Right lung (tissue), 10 donors: ENCODE data around the gene UGT3A2. TPM values are rescaled to one million over a fixed set of nuclear protein-coding genes. Genes with fewer than 3 reads are reported as not detected.

Source experiments
- DNase-seq, 2 donors: peaks; one replicate each; pipeline ENCODE4 v3.0.0-alpha.2; 2013
- long read RNA-seq, 8 donors: transcript quantifications; one replicate each; lab custom pipeline, GENCODE V29; 2026
- polyA plus RNA-seq, 5 donors: library from polyadenylated mRNA; unstranded; fragments of 120-200 nt; gene quantifications; one replicate each; pipeline versions ENCODE4 v1.2.1 to v1.2.3, GENCODE V29; 2013; ENCODE audit warnings: inconsistent platforms in 1 of 5, low replicate concordance in 1 of 5; ENCODE audit not compliant: insufficient read length in 5 of 5, insufficient read depth in 1 of 5

Gene UGT3A2, protein sequence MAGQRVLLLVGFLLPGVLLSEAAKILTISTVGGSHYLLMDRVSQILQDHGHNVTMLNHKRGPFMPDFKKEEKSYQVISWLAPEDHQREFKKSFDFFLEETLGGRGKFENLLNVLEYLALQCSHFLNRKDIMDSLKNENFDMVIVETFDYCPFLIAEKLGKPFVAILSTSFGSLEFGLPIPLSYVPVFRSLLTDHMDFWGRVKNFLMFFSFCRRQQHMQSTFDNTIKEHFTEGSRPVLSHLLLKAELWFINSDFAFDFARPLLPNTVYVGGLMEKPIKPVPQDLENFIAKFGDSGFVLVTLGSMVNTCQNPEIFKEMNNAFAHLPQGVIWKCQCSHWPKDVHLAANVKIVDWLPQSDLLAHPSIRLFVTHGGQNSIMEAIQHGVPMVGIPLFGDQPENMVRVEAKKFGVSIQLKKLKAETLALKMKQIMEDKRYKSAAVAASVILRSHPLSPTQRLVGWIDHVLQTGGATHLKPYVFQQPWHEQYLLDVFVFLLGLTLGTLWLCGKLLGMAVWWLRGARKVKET
- polyA plus RNA-seq = under 1 TPM; 0.06 to 0.13 (median 0.09) TPM
- long read RNA-seq, donor 1 = 0 reads
- long read RNA-seq, donor 2 = 0 reads
- long read RNA-seq, donor 3 = 0 reads
- long read RNA-seq, donor 4 = 0 reads
- long read RNA-seq, donor 5 = 0 reads
- long read RNA-seq, donor 6 = 0 reads
- long read RNA-seq, donor 7 = 0 reads
- long read RNA-seq, donor 8 = 0 reads

DNA sequence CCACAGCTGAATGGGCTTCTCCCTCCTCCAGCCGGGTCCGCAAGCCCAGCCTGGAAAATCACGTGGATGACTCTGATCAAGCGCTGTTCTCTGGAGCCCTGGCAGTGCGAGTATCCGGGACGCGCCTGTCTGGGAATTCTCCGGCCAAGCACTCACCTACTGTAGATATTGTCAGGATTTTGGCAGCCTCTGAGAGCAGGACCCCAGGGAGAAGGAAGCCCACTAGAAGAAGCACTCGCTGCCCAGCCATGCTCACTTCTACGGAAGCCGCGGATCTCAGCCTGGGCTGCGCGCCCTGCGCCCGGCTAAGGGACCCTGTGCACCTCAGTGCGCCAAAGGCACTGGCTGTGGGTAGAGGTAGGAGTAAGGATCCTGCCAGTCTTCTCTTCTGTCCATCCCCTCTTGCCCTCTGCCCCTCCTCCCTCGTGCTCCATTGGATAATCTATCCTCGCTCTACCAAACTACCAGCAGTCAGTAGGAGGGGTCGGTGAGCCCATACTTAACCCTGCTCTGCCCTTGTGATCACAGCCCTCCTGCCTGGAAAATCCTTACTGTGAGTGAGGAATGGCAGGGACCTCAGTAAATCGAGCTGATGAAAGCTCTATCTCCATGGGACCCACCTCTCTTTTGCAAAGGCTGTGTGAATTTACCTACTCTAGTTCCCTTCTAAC is at the start of gene UGT3A2:
TSS of gene UGT3A2 (minus strand) at position 343 of the 671 bp plus-strand sequence. CDS start at position 250, 93 bp downstream.
- DNase-seq = no peak

DNA sequence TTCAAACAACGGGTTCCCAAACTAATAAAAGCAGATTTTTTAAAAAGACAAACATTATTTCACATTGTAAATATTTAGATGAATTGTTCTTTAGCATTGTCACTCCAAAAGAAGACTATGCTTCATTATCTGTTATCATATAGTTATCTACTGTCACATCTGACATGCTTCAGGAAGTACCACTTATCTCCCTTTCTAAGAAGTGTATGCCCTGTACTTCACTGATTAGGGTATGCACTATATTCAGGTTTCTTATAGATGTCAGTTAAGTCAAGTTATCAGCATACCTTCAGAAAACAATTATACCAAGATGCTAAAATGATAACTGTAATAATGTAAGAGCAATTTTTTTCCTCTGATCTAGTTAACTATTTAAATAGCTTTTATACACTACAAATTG is 44.6 kb upstream of the UGT3A2 start:
- DNase-seq = no peak

DNA sequence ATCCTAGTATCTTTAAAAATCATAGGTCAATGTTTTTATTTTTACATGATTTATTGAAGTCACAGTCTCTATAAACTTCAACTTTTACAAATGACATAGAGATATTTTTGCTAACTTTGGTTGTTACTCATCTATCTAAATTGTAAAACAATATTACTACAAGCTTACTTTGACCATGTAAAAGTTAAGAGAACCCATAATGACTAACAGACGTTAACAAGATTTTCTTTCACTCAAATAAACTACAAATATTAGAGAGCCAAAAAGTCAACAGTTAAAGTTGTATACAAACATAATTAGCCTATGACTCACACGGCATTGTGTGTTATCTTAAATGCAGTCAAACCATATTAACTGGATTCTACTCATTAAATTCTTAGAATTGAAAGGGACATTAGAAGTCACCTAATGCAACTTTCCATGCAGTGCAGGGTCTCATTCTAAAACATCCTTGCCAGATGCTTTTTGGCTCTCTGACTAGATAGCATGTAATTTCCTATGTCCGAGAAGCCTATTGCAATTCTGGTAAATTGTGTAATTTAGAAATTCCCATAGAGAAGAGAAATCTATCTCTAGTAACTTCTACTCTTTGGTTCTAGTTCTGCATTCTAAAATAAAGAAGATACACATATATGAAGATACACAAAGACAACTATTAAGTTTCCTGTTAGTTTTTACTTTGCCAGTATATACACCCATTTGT is 42.2 kb upstream of the UGT3A2 start:
- DNase-seq = peak; percentile 5 to 20

DNA sequence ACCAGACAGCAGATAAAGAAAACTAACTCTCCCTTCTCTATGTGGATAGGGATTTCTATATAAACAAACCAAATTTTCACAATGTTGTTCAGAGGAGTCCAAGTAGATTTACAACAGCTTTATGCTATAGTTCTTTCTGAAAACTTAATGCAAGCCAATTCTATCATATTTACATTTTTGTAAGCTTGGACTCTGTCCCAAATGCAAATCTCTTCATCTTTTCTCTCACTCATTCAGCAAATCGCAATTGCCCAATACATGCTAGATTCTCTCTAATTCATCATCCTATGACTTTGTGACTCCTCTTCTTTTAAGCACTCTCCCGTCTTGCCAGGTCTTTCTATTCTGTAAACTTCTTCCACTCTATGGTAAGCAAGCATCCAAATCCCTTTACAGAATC is 39.1 kb upstream of the UGT3A2 start:
- DNase-seq = peak; percentile 47 to 57

DNA sequence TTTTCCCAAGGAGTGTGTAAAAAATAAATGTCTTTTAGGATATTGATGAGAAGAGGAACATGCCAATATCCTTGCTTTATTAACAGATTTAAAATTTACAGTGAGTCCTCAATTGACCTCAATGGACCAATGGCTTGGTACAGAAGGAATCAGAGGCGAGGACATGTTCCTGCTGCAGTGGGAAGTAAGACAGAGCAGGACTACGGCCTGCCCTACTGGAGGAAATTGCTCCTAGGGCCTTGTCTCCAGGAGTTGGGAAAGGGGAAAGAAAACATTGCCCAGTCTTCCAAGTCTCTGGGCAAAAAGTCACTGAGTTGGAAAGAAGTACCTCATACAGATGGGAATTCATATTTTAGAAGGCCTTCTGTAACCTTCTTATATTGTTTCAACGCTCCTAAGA is 33.1 kb upstream of the UGT3A2 start:
- DNase-seq = no peak

DNA sequence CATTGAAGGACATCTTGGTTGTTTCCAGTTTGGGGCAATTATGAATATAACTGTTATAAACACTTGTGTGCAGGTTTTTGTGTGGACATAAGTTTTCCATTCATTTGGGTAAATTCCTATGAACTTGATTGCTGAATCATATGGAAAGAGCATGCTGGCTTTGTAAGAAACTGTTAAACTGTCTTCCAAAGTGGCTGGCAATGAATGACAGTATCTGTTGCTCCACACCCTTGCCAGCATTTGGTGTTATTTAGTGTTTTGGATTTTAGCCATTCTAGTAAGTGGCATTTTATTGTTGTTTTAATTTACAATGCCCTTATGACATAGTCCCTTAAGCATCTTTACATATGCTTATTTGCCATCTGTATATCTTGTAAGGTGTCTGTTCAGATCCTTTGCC is 29.8 kb upstream of the UGT3A2 start:
- DNase-seq = no peak

DNA sequence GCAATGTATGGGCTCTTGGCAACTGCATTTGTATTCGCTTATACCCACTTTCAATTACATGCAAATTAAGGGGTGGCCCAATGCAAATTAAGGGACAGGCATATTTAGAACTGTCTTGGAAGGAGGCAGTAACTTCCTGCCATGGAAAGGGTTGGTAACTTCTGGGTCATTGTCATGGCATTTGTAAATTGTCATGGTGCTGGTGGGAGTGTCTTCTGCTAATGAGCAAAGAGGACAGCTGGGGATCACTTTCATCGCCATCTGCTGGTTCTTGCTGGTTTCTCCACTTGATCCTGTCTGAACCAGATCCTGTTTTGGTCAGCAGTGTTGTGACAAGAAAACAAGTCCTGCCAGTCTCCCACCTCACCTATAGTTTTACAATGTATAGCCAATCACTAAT is 23.3 kb upstream of the UGT3A2 start:
- no peak for DNase-seq

DNA sequence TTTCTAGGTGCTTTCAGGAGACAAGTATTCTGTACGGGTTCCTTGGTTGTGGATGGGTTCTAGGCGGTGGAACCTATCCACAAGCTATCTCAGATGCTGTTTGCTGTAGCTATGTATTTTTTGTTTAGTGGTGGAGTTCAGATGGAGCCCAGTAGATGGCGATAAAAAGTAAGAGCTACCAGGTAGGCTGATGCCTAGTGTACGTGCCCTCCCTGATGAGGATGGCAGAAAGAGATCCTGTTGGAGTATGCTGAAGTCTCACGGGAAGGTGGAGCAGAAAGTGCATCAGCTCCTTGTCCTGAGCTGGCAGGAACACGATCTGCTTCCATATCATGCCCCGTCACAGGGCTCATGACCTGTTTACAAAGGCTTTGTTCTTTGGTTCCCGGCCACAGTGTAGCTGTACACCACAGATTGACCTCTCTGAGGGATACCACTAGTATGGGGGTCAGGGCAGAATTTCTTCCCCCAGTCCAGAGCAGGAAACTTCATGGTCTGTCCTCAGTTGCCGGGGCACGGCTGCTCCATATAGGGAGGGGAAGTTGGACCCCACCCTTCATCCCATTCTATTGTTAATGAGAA is 12.6 kb upstream of the UGT3A2 start:
- peak; percentile 28 to 50 for DNase-seq

DNA sequence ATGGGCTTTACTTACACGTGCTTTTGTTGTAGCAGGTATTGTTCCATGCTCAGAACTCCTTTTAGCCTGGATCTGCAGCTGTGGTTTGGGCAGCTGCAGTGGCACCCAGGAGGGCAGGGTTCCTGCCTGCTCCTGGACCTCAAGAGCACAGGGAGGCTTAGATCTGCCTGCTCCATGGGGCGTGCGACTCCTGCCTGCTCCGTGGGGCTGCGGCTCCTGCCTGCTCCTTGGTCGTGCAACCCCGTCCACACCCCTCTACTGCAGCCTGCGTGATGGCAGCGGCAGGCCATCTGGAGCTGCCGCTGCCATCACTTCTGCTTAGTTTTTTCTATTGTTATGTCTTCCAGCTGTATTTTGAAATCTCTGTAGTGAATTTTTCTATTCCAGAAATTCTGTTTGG is 11.7 kb upstream of the UGT3A2 start:
- no peak for DNase-seq

DNA sequence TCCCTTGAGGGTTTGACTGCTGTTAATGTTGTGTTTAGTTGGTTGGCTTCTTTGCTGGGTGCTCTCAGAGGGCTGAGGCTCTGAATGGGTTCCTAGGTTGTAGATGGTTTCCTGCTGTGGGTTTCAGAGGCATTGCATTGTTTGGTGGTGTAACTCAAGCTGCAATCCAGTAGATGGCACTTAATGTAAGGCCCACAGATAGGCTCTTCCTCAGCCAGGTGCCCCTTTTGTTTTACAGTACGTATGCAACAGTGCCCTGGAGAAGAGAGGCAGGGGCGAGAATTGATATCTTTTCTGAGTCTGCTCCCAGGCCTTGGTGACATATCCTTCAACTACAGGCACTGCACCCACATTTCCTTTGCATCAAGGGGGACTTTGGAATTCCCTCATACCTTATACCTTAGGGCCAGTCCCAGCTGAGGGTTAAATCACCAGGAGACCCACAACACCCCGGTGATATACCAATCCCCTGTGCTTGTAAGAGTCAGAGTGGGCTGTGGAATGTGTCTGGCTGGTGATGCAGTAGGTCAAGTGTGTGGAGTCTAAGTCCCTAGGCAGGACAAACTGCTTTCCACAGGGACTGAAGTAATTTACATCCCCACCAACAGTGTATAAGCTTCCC is 7.0 kb upstream of the UGT3A2 start:
- DNase-seq = no peak

DNA sequence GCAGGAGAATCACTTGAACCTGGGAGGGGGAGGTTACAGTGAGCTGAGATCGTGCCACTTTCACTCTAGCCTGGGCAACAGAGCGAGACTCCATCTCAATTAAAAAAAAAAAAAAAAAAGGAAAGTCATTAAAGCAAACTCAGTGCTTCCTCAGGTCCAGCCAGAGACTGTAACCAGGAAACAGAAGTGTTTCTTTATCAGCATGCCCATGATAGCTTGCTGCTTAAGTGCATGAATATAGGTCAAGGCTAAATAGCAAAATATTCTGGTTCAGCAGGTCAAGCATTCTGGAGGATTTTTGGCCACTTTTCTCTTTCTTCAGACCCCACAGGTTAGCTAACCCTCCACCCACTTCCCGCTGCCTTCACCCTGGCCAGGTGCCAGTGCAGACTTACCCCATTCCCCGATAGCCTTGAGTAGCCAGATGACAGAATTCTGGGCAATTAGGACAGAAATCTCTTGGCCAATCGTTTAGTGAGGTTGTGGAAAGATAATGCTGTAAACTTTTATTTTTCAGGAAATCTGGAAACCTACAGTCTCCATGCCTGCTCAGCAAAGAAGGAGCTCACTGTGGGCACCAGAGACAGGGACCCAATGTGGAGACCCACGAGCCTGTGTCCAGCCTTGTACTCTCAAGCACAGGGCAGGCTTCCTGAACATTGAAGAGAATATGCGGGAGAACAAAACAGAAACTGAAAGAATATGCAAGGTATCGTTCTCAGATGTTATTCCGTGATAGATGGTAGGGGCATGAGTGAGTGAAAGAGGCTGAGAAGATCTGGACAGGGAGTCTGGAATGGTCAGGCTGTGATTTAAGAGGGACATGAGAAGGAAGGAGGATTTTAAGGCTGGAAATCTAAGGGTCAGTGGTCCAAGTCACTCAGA is 4.2 kb upstream of the UGT3A2 start:
- no peak for DNase-seq

DNA sequence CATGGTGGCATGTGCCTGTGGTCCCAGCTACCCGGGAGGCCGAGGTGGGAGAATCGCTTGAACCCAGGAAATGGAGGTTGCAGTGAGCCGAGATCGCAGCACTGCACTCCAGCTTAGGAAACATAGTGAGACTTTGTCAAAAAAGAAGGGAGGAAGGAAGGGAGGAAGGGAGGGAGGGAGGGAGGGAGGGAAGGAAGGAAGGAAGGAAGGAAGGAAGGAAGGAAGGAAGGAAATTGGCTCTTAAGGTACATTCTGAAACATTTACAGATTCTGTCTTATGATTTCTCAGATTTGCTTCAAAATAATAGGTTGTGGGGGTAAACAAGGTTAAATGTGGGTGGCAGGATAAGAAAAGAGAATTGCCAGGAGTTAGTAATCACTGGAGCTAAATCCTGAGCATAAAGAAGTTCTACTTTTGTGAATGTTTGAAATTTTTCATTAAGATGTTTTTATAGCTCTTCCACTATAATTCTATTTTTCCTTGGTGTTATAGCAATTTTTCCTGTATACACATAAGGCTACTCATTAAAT is 2.1 kb upstream of the UGT3A2 start:
- no peak for DNase-seq

DNA sequence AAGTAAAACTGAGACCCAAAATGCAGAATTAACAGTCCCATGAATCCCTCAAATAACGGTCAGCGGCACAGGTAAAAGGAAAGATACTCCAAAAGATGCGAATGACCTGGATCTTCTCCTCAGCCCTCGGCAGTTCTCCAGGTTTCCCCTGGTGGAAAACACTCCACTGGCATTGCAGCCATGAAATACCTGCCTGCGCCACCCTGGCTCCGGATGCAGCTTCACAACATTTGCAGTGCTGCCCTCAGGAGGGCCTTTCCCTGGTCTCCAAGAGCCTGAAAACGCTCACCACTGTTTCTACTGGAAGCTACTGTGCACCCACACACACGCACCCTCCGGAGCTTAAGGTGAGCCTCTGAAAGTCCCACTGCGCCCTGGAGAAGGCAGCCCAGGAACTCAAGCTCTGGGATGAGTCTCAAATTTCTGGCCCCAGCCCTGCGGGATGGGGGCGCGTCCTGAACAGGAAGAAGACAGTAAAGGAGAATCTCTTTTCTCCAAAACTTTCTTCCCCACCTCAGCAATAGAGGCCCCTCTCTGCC is 612 bp downstream of the UGT3A2 start:
- no peak for DNase-seq

DNA sequence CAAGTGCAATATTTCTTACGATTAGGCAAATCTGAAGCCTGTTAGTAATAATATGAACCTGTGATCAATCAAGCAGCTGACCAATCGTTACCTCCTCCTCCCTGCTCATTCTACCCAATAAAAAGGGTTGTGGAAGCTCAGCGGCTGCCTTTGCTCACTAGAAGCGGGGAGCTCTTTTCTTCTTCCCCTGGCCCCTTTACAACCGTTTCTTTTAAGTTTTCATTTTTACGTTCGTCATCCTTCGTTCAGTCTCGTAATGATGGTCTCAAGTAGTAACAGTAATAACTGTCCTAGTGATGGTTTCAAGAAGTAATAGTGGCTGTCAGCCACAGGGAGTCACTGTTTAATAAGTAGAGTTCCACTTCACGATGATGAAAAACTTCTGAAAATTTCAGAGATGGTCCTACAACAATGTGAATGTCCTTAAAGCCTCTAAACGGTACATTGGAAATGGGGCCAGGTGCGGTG is 6.2 kb downstream of the UGT3A2 start:
- DNase-seq = no peak

DNA sequence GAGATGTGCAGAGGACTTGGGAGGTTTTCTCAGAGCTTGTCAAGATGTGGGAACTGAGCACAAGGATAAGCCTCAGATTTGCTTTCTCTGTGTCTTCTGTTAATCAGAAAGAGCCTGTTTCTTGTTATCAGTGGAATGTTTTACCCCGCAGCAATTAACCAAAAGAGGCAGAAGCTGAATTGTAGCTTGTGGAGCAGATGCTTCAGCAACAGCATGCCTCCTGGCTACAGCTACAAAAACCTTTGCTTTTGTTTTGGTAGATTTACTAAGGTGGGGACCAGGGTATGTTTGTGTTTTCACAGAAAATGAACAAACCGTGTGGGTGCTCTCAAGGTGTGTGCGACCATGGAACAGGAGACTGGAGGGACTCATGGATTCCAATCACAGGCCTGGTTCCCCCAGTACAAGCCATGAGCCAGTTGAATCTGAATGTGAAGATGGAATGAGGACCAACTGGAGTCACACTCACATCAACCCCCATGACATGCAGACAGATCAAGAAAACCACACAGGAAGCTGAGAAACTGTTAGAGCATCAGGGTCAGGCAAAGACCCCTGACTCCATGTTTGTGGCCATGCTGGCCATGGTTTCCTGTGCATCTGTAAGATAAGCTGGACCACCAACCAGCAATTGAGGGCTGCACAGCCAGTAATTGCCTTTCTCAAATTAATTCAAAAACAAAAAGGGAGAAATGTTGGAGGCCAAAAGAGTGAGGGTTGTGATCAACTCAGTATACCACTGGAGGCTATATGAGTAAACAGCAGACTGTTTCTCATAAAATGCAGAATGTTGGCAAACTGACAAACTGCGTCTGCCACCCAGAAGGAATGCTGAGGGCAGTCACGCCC is 6.9 kb downstream of the UGT3A2 start:
- no peak for DNase-seq

DNA sequence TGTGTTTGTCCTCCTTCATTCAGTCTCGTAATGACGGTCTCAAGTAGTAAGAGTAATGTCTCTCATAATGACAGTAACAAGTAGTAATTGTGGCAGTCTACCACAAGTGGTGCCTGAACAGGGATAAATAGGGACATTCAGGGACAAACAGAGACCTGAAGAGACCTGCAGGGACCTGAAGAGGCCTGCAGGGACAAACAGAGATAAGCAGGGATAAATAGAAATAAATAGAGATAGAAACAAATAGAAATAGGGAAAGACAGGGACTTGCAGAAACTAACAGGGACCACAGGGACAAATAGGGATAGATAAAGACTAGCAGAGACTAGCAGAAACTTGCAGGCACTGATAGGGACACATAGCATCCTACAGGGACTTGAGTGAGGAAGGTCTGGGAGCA is 7.9 kb downstream of the UGT3A2 start:
- no peak for DNase-seq

DNA sequence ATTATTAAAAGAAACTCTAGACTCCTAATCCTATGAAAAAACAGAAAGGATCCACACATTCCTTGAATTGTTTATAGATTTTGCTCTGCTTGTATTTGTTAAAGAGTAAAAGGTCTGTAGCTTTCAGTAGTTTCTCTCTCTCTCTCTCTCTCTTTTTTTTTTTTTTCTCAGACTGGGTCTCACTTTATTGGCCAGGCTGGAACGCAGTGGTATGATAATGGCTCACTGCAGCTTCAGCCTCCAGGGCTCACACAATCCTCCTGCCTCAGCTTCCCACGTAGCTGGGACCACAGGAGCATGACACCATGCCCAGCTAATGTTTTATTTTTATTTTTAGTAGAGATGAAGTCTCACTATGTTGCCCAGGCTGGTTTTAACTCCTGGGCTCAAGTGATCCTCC is 9.3 kb downstream of the UGT3A2 start:
- no peak for DNase-seq

DNA sequence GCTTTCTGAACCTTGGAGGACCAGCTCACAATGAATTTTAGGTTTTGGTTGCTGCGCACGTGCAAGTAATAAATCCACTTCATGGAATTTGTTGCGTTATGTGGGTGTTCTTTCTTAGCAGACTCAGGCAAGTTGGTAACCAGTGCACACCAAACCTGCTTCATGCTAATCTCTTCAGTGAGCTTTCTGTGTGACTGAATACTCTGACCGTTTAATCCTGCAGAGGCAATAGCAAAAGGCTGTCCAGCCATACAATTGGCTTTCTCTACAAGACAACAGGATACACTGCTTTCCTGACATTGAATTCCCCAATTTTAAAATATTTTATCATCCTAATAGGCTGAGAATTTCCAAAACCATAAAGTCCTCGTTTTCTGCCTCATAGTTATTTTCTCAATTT is 10.3 kb downstream of the UGT3A2 start:
- no peak for DNase-seq
